ENCODE results near the gene EFCAB13. TPM values are rescaled to one million over a fixed set of nuclear protein-coding genes. Genes with fewer than 3 reads are reported as not detected.

The EFCAB13 gene
- total RNA-seq, 3 donors from 2014 or later, result 8.8 to 16.4 (median 10.8) TPM

DNA sequence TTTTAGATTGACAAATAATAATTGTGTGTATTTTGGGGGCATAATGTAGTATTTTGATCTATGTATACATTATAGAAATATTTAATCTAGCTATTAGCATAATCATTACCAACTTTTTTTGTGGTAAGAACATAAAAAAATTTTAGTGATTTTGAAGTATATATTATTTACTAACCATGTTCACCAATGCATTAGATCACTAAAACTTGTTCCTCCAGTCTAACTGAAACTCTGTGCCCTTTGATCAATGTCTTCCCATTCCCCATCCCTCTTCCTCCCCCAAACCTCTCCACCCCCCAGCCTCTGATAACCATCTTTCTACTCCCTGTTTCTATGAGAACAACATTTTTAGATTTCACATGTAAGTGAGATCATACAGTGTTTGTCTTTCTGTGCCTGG is 8.5 kb downstream of the EFCAB13 start:
- Histone ChIP-seq H3K27ac (no peak overlapping the region), H3K4me1 (no peaks in the 10 kb centered on the region), H3K4me3 (no peak overlapping the region), H3K9me3 (no peaks in the 10 kb centered on the region), H3K27me3 (no peaks in the 10 kb centered on the region), H3K36me3 (peaks cover 8% of the 10 kb centered on the region)
- TF ChIP-seq, protein P1, sequence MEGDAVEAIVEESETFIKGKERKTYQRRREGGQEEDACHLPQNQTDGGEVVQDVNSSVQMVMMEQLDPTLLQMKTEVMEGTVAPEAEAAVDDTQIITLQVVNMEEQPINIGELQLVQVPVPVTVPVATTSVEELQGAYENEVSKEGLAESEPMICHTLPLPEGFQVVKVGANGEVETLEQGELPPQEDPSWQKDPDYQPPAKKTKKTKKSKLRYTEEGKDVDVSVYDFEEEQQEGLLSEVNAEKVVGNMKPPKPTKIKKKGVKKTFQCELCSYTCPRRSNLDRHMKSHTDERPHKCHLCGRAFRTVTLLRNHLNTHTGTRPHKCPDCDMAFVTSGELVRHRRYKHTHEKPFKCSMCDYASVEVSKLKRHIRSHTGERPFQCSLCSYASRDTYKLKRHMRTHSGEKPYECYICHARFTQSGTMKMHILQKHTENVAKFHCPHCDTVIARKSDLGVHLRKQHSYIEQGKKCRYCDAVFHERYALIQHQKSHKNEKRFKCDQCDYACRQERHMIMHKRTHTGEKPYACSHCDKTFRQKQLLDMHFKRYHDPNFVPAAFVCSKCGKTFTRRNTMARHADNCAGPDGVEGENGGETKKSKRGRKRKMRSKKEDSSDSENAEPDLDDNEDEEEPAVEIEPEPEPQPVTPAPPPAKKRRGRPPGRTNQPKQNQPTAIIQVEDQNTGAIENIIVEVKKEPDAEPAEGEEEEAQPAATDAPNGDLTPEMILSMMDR (IDR thresholded peaks at IDR 0.05), result no peak
- TF ChIP-seq POLR2AphosphoS5 (IDR thresholded peaks at IDR 0.05) (no peak), POLR2A (IDR thresholded peaks at IDR 0.05) (no peak)
- no peak for DNase-seq (ENCODE audit: low spot score in 2 of 2)
- intact Hi-C loops (cut with DNase I; ENCODE audit: low total_unique reads), result no loop called here

DNA sequence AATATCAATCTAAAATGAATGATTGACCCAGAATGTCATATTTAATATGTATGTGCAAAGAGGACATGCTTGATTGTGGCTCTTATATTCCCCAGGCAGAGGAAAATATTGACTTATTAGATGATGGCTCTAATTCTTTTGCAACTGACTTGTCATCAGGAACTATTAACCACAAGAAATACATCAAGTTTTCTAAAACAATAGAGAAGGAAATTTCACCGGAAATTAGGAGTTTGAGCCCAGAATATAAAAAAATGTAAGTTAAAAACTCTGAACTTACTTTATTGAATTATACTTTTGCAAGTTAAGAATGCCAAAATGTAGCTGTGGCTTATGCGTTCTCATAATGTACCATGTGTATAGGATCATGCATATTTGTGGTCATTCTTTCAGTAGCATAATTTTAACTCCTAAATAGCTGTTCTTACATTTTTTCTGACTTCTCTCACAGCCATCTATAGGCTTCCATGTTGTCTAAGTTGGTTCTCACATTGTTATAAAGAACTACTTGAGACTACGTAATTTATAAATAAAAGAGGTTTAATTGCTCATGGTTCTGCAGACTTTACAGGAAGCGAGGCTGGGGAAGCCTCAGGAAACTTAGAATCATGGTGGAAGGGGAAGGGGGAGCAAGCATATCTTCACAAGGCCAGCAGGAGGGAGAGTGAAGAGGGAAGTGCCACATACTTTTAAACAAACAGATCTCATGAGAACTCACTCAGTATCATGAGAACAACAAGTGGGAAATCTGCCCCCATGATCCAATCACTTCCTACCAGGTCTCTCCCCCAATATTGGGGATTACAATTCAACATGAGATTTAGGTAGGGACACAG is 11.6 kb downstream of the EFCAB13 start:
- DNase-seq (ENCODE audit: low spot score in 2 of 2), result no peak
- intact Hi-C loops (cut with DNase I; ENCODE audit: low total_unique reads), result no loop called here
- H3K4me3 ChIP-seq, result no peak overlapping the region
- no peaks in the 10 kb centered on the region for H3K4me1 ChIP-seq
- no peaks in the 10 kb centered on the region for H3K9me3 ChIP-seq
- peaks cover 8% of the 10 kb centered on the region for H3K36me3 ChIP-seq
- H3K27me3 ChIP-seq, result no peaks in the 10 kb centered on the region
- no peak overlapping the region for H3K27ac ChIP-seq
- TF ChIP-seq POLR2A (IDR thresholded peaks at IDR 0.05), result no peak

GRCh38 chr17:47338026-47338425 is 14.3 kb downstream of the EFCAB13 start:
- no peak for DNase-seq (ENCODE audit: low spot score in 2 of 2)
- Histone ChIP-seq H3K27me3 (no peaks in the 10 kb centered on the region), H3K4me1 (no peaks in the 10 kb centered on the region), H3K36me3 (peaks cover 4% of the 10 kb centered on the region), H3K4me3 (no peak overlapping the region), H3K9me3 (no peaks in the 10 kb centered on the region), H3K27ac (no peak overlapping the region)
- intact Hi-C loops (cut with DNase I; ENCODE audit: low total_unique reads), result no loop called here
- TF ChIP-seq, protein P1 (IDR thresholded peaks at IDR 0.05), result no peak
- TF ChIP-seq POLR2A (IDR thresholded peaks at IDR 0.05), result no peak
- TF ChIP-seq POLR2AphosphoS5 (IDR thresholded peaks at IDR 0.05), result no peak

DNA sequence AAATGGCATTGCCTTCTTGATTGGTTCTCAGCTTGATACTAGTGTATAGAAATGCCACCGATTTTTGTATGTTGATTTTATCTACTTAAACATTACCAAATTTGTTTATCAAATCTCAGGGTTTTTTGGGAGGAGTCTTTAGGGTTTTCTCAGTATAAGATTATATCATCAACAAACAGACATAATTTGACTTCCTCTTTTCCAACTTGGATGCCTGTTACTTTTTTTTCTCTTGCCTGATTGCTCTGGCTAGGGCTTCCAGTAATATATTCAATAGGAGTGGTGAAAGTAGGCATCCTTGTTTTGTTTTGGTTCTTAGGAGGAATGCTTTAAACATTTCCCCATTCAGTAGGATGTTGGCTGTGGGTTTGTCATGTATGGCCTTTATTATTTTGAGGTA is 29.1 kb downstream of the EFCAB13 start:
- TF ChIP-seq POLR2A (IDR thresholded peaks at IDR 0.05) (no peak), POLR2AphosphoS5 (IDR thresholded peaks at IDR 0.05) (no peak)
- TF ChIP-seq, protein P1 (IDR thresholded peaks at IDR 0.05), result no peak
- DNase-seq (ENCODE audit: low spot score in 2 of 2), result no peak
- no peaks in the 10 kb centered on the region for H3K36me3 ChIP-seq
- no peaks in the 10 kb centered on the region for H3K4me1 ChIP-seq
- no peaks in the 10 kb centered on the region for H3K9me3 ChIP-seq
- no peaks in the 10 kb centered on the region for H3K27me3 ChIP-seq
- intact Hi-C loops (cut with DNase I; ENCODE audit: low total_unique reads), result no loop called here
- H3K4me3 ChIP-seq, result no peak overlapping the region
- H3K27ac ChIP-seq, result no peak overlapping the region

DNA sequence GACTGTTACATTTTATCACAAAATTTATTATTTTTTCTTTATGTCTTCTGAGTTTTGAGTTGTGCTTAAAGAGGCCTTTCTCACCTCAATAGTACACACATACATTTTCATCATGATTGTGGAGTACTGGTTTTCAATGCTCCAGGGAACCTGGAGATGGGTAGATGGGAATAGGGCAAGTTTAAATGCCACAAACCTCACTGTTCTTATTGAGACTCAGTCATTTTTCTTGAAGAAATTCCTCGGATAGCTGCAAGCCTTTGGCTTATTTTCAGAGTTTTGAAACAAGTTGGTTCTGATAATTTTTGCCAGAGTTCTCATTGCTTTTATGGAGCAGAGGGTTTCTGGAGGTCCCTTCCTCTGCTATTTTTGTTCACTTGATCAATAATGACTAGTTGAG is 34.9 kb downstream of the EFCAB13 start:
- Histone ChIP-seq H3K4me3 (no peak overlapping the region), H3K27ac (no peak overlapping the region), H3K9me3 (no peaks in the 10 kb centered on the region), H3K4me1 (no peaks in the 10 kb centered on the region), H3K27me3 (no peaks in the 10 kb centered on the region), H3K36me3 (no peaks in the 10 kb centered on the region)
- DNase-seq (ENCODE audit: low spot score in 2 of 2), result no peak
- TF ChIP-seq POLR2AphosphoS5 (IDR thresholded peaks at IDR 0.05) (no peak), POLR2A (IDR thresholded peaks at IDR 0.05) (no peak)
- intact Hi-C loops (cut with DNase I; ENCODE audit: low total_unique reads), result no loop called here

DNA sequence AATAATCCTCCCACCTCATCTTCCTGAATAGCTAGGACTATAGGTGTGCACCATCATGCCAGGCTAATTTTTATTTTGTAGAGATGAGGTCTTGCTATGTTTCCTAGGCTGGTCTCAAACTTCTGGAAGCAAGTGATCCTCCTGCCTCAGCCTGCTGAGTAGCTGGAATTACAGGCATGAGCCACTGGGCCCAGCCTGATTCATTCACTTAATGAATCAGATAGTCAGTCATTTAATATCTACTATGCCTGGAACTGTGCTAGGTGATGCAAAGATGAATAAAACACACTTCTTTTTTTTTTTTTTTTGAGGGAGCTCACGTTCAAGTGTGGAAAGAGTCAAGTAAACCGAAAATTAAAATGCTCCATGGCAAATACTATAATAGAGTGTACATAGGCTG is 39.4 kb downstream of the EFCAB13 start:
- intact Hi-C loops (cut with DNase I; ENCODE audit: low total_unique reads), result no loop called here
- no peak for TF ChIP-seq POLR2AphosphoS5 (IDR thresholded peaks at IDR 0.05)
- TF ChIP-seq, protein P1 (IDR thresholded peaks at IDR 0.05), result no peak
- no peak for TF ChIP-seq POLR2A (IDR thresholded peaks at IDR 0.05)
- no peak for DNase-seq (ENCODE audit: low spot score in 2 of 2)
- Histone ChIP-seq H3K4me3 (no peak overlapping the region), H3K27me3 (no peaks in the 10 kb centered on the region), H3K4me1 (no peaks in the 10 kb centered on the region), H3K36me3 (no peaks in the 10 kb centered on the region), H3K27ac (no peak overlapping the region), H3K9me3 (no peaks in the 10 kb centered on the region)
